HFF-Myc (cell line): ENCODE measurements around the gene BSG.

Experiments used
- DNase-seq: peaks from one replicate; pipeline ENCODE4 v3.0.0-alpha.2; 2011; ENCODE audit warnings: low read depth; ENCODE audit errors: extremely low read depth
- H3K4me3 ChIP-seq: replicated peaks from 2 replicates; pipeline ENCODE4 v1.5.1; 2011; ENCODE audit warnings: low read depth, mild to moderate bottlenecking, control low read depth, low read length
- TF ChIP-seq, protein P1 (sequence below): IDR thresholded peaks from 2 replicates; pipeline ENCODE4 v1.5.1; 2012; ENCODE audit warnings: mild to moderate bottlenecking, low read depth, low read length, control low read depth; ENCODE audit errors: missing control alignments

BSG gene

DNA sequence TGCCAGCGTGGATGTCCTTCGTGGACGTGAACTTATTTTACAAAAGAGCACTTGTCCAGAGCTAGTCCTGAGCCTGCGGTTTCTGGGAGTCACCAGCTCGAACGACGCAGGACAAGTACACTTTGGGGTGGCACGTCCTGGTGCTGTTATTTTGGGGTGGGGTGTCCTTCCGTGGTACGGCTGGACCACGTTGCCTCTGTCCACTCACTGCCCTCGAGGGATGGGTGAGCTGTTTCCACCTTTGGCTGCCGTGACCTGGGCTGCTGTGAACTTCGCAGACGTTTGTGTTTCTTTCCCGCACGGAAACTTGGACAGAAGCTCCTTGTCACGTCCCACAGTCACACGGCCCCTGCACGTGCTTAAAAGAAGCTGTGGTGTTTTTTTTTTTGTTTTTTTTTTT lies 17.6 kb upstream of the BSG start:
- DNase-seq = no peak
- no peak overlapping the region for H3K4me3 ChIP-seq
- TF ChIP-seq, protein P1, sequence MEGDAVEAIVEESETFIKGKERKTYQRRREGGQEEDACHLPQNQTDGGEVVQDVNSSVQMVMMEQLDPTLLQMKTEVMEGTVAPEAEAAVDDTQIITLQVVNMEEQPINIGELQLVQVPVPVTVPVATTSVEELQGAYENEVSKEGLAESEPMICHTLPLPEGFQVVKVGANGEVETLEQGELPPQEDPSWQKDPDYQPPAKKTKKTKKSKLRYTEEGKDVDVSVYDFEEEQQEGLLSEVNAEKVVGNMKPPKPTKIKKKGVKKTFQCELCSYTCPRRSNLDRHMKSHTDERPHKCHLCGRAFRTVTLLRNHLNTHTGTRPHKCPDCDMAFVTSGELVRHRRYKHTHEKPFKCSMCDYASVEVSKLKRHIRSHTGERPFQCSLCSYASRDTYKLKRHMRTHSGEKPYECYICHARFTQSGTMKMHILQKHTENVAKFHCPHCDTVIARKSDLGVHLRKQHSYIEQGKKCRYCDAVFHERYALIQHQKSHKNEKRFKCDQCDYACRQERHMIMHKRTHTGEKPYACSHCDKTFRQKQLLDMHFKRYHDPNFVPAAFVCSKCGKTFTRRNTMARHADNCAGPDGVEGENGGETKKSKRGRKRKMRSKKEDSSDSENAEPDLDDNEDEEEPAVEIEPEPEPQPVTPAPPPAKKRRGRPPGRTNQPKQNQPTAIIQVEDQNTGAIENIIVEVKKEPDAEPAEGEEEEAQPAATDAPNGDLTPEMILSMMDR = no peak

DNA sequence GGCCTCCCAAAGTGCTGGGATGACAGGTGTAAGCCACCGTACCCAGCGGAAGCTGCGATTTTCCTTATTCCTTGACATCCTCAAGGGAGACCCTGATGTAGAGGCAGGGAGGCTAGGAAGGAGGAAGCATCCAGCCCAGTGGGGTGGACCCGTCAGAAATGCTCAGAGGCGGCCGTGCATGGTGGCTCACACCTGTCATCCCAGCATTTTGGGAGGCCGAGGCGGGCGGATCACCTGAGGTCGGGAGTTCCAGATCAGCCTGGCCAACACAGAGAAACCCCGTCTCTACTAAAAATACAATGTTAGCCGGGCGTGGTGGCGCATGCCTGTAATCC lies 17.0 kb upstream of the BSG start:
- DNase-seq = no peak
- TF ChIP-seq, protein P1 = no peak
- no peak overlapping the region for H3K4me3 ChIP-seq

DNA sequence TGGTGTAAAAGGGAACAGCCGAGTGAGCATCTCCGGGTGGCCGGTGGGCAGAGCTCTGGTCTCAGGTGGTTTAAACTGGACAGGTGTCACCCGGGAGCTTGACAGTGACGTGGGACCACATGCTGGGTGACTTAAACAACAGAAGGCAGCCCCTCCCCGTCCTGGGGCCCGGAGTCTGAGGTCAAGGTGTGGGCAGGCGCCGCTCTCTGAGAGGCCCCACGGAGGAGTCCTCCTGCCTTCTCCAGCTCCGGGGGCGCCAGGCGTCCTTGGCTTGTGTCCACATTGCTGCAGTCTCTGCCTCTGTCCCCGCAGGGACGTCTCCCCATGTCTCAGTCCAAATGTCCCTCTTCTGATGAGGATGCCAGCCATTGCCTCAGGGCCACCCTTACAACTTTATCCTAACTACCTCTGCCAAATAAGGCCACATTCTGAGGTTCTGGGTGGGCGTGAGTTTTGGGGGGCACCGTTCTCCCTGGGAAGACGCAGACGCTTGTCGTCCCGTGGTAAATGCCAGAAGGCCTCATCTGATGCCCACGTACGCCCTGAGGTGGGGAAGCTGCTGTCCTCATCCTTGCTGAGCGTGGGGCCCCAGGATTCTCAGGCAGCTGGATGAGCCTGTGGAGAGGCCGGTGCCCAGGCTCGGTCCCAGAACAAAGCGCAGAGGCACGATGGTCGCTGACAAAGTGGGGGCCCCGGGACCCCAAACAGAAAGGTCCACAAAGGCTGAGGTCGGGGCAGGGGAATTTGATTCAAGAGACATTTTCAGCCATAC lies 15.6 kb upstream of the BSG start:
- H3K4me3 ChIP-seq = no peak overlapping the region
- TF ChIP-seq, protein P1 = no peak
- DNase-seq = no peak

DNA sequence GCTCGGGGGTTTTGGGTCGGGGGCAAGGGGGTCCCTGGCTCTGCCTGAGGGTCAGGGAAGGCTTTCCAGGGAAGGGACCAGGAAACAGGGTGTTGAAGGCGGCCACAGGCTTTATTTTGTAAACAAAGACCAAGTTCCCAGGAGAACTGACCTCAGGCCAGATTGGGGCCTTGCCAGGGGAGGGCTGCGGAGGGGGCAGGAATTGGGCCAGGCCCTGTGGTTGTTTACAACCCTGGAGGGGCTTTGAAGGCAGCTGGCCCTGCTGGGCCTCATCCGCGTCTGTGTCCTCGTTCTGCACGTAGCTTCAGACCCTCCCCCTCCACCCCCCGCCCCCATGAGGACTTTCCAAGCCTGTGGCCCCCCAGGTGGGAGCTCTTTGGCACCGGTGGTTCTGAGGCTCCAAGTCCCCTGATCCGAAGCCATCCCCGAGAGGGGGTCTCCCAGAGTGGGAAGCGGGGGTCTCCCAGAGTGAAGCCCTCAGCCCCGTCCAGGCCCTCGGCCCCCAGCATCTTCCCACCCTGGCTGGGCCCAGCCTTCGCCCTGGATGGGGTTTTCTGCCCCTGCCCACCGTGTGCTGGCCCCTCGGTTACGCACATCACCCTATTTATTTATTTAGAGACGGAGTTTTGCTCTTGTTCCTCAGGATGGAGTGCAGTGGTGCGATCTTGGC lies 13.5 kb upstream of the BSG start:
- TF ChIP-seq, protein P1 = no peak
- no peak for DNase-seq

DNA sequence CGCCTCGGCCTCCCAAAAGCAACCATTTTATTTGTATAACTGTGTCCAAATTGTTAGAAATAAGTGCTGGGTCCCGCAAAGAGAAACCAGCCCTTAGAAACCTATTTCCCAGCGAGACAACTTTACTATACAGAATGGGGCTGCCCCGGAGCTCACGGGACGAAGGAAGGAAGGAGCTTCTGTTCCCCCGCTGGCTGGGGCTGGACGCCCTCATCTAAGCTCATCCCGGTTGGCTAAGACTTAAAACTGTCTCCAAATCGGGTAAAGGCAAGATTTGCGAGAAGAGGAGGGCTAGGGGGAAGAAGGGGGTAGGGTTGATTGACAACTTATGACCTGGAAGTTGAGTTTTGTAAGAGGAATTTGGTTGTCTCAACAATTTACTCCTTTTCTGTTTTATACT lies 12.3 kb upstream of the BSG start:
- TF ChIP-seq, protein P1 = no peak
- no peak for DNase-seq
- H3K4me3 ChIP-seq = no peak overlapping the region

More for the DNA sequence above, 13.5 kb upstream of the BSG start:
- H3K4me3 ChIP-seq = no peak overlapping the region

DNA sequence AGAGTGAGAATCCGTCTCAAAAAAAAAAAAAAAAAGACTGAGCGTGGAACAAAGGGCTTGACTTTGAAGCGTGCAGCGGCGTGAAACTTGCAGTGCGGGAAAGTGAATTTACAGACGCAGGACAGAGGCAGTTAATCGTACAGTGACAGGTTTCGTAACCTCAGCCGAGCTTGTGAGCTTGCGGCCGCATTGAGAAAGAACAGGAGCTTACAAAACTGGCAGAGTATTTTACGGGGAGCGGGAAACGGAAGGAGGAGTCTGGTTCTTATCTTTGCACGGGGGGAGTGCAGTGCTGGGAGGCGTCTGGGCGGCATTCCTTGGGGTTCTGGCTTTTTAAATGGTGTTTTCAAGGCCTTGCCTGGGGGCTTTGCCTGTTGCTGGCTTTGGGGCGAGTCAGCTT lies 6.0 kb upstream of the BSG start:
- DNase-seq = no peak
- no peak overlapping the region for H3K4me3 ChIP-seq
- TF ChIP-seq, protein P1 = no peak
